Endometrium (tissue), 2 donors: ENCODE data around the gene PLEKHG4B.
"Not testable (repeated sequence)": the region's sequence is repeated elsewhere in the genome, so short reads cannot be mapped to it uniquely, and the experiment has no call there.

Source experiments
- FAIRE-seq: peaks from 2 replicates; lab custom pipeline; 2012; peaks lifted over from hg19 to GRCh38; lab: Jason Lieb, UNC
- donor health status: control.
- donor health status: control.

Gene PLEKHG4B

GRCh38 chr5:158807-159447 is 67.0 kb downstream of the PLEKHG4B start:
- FAIRE-seq, result no peak

GRCh38 chr5:159448-160172 is 67.6 kb downstream of the PLEKHG4B start:
- FAIRE-seq, result no peak

GRCh38 chr5:160173-160510 is 68.2 kb downstream of the PLEKHG4B start:
- FAIRE-seq, result no peak

GRCh38 chr5:160921-161802 is 69.2 kb downstream of the PLEKHG4B start:
- FAIRE-seq, result no peak

GRCh38 chr5:161803-162110 is 69.8 kb downstream of the PLEKHG4B start:
- FAIRE-seq, result no peak

GRCh38 chr5:162190-162564 is 70.2 kb downstream of the PLEKHG4B start:
- FAIRE-seq, result no peak

- FAIRE-seq, result no peak
Measured at GRCh38 chr5:162565-163337, 70.8 kb downstream of the PLEKHG4B start.

- no peak for FAIRE-seq
Measured at GRCh38 chr5:163338-163620, 71.3 kb downstream of the PLEKHG4B start.

- FAIRE-seq, result no peak
Measured at GRCh38 chr5:163841-164240, 71.9 kb downstream of the PLEKHG4B start.

- no peak for FAIRE-seq
Measured at GRCh38 chr5:164244-164643, 72.3 kb downstream of the PLEKHG4B start.

- not testable (repeated sequence) for FAIRE-seq
Measured at GRCh38 chr5:164783-165182, 72.8 kb downstream of the PLEKHG4B start.

- FAIRE-seq, result no peak
Measured at GRCh38 chr5:166441-167372, 74.7 kb downstream of the PLEKHG4B start.

GRCh38 chr5:167511-167910 is 75.5 kb downstream of the PLEKHG4B start:
- FAIRE-seq, result no peak

- FAIRE-seq, result no peak
Measured at GRCh38 chr5:167982-168660, 76.2 kb downstream of the PLEKHG4B start.

- no peak for FAIRE-seq
Measured at GRCh38 chr5:169071-169727, 77.2 kb downstream of the PLEKHG4B start.

- no peak for FAIRE-seq
Measured at GRCh38 chr5:169728-170094, 77.7 kb downstream of the PLEKHG4B start.

- FAIRE-seq, result no peak
Measured at GRCh38 chr5:170971-171800, 79.2 kb downstream of the PLEKHG4B start.

- FAIRE-seq, result no peak
Measured at GRCh38 chr5:171801-172331, 79.9 kb downstream of the PLEKHG4B start.

GRCh38 chr5:172421-172820 is 80.5 kb downstream of the PLEKHG4B start:
- FAIRE-seq, result no peak
